Measurements from ENCODE around the gene ZNF445. TPM values are rescaled to one million over a fixed set of nuclear protein-coding genes. Genes with fewer than 3 reads are reported as not detected.

The ZNF445 gene
- total and polyA plus RNA-seq, 8 donors: 1.6 to 17.1 (median 4.8) TPM

DNA sequence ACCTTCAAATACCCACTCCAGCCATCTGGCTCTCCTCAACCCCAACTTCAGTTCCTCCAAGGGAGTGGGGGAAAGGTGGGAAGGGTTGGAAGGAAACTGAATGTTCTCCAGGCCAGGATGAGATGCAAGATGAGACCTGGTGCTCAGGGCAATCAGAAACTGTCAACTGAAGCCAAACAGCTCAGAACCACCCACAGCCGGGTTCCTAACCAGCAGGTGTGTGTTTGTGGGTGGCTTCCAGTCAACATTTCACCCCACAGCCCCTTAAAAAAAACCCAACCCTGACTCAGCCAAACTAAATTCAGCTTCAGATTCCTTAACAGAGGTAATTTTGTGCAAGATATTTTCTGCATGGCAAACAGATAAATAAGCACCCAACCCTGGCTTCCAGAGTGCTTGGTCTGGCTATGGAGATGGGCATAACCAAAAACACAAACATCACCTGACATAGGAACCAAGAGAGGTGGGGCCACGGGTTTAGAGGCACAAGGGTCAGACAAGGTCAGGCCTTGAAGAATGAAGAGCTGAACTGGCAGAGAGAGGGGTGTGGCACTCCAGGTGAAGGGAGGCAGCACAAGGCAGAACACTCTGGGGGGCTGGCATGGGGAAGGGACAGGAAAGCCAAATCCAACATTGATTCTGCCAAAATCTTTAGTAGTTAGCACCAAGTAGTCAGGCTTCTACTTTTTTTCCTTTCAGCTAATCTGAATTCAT, 34.7 kb downstream of the ZNF445 start:
- no peak for TF ChIP-seq POLR2AphosphoS5 (IDR thresholded peaks at IDR 0.05)
- TF ChIP-seq POLR2A (IDR thresholded peaks at IDR 0.05): no peak
- TF ChIP-seq EP300 (IDR thresholded peaks at IDR 0.05): no peak
- TF ChIP-seq, protein P1, sequence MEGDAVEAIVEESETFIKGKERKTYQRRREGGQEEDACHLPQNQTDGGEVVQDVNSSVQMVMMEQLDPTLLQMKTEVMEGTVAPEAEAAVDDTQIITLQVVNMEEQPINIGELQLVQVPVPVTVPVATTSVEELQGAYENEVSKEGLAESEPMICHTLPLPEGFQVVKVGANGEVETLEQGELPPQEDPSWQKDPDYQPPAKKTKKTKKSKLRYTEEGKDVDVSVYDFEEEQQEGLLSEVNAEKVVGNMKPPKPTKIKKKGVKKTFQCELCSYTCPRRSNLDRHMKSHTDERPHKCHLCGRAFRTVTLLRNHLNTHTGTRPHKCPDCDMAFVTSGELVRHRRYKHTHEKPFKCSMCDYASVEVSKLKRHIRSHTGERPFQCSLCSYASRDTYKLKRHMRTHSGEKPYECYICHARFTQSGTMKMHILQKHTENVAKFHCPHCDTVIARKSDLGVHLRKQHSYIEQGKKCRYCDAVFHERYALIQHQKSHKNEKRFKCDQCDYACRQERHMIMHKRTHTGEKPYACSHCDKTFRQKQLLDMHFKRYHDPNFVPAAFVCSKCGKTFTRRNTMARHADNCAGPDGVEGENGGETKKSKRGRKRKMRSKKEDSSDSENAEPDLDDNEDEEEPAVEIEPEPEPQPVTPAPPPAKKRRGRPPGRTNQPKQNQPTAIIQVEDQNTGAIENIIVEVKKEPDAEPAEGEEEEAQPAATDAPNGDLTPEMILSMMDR (IDR thresholded peaks at IDR 0.05): no peak

DNA sequence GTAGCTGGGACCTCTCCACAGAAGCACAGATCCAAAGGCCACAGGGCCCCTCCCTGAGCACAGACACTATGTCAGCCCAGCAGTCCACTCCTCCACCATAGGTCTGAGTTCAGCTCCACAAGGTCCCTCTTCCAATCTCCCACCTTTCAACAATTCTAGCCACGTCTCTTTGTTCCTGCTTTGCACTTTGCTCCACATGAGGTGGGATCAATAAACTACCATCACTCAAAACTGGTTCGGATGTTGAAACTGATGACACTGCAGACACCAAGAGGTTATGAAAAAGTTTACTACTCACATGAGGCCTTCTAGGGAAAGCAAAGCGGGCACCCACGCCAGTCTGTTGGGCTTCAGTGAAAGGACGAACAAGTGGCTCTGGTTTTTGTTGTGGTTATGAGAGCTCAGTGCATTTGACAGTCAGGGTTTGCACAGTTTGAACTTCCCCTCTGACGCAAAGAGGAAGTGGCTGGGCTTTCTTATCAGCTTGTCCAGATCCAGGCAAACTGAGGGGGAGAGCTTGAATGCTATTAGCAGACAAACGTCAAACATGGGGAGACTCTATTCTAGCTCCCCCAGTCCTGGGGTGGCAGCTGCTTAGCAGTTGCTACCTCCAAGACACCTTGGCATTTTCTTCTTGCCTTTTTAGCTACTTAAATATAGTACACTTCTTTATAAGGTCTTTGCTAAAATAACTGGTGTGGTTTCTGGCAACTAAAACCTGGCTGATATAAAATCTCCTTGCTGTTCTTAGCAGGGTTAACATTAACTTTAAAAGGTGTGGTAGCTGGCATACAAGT, 37.8 kb downstream of the ZNF445 start:
- H3K9me3 ChIP-seq: no peaks in the 10 kb centered on the region
- peak; percentile 48 for TF ChIP-seq EP300 (IDR thresholded peaks at IDR 0.05)
- peak; percentile 81 to 91 (median 83) for TF ChIP-seq POLR2AphosphoS5 (IDR thresholded peaks at IDR 0.05)
- TF ChIP-seq, protein P1 (IDR thresholded peaks at IDR 0.05): no peak

More for the DNA sequence above, 34.7 kb downstream of the ZNF445 start:
- no peak for DNase-seq
- H3K27ac ChIP-seq: peak overlapping the region in 3 of 5 donors; percentile 90 to 94 (median 90)
- H3K4me1 ChIP-seq: peaks cover 19 to 40% (median 26%) of the 10 kb centered on the region in 4 donors
- H3K9me3 ChIP-seq: peaks cover 0 to 10% (median 0%) of the 10 kb centered on the region in 4 donors
- H3K4me3 ChIP-seq: no peak overlapping the region
- H3K36me3 ChIP-seq: peaks cover 9 to 54% (median 50%) of the 10 kb centered on the region in 4 donors
- 46 to 64% (median 56%) methylated on average over 2 of the region's 2 CpGs for WGBS, 5 donors
- no peaks in the 10 kb centered on the region for H3K27me3 ChIP-seq
- intact Hi-C loops (cut with DNase I; ENCODE audit: low total_unique reads): no loop called here

GRCh38 chr3:44437800-44438199, 39.7 kb downstream of the ZNF445 start:
- Histone ChIP-seq H3K9me3 (no peaks in the 10 kb centered on the region), H3K27ac (peak overlapping the region in 1 of 5 donors; percentile 90), H3K27me3 (no peaks in the 10 kb centered on the region), H3K4me3 (peak overlapping the region in 1 of 4 donors; percentile 10), H3K4me1 (peaks cover 19 to 54% (median 26%) of the 10 kb centered on the region in 4 donors), H3K36me3 (peaks cover 0 to 11% (median 4%) of the 10 kb centered on the region in 4 donors)
- TF ChIP-seq POLR2A (IDR thresholded peaks at IDR 0.05): no peak
- intact Hi-C loops (cut with DNase I; ENCODE audit: low total_unique reads): no loop called here
- WGBS, 5 donors: 91 to 98% (median 96%) methylated on average over 7 of the region's 7 CpGs
- DNase-seq: no peak

More for the DNA sequence above, 37.8 kb downstream of the ZNF445 start:
- H3K4me3 ChIP-seq: peak overlapping the region; percentile 18 to 30 (median 21)
- intact Hi-C loops (cut with DNase I; ENCODE audit: low total_unique reads): no loop called here
- peaks cover 19 to 54% (median 26%) of the 10 kb centered on the region in 4 donors for H3K4me1 ChIP-seq
- H3K27me3 ChIP-seq: no peaks in the 10 kb centered on the region
- H3K27ac ChIP-seq: peak overlapping the region; percentile 88 to 94 (median 90)
- 6 to 16% (median 14%) methylated on average over 7 of the region's 7 CpGs for WGBS, 5 donors
- peak; percentile 72 to 94 for DNase-seq
- H3K36me3 ChIP-seq: peaks cover 0 to 24% (median 19%) of the 10 kb centered on the region in 4 donors

GRCh38 chr3:44436181-44436580, 41.3 kb downstream of the ZNF445 start:
- H3K9me3 ChIP-seq: no peaks in the 10 kb centered on the region
- H3K4me1 ChIP-seq: peaks cover 17 to 46% (median 22%) of the 10 kb centered on the region in 4 donors
- no peak for DNase-seq
- intact Hi-C loops (cut with DNase I; ENCODE audit: low total_unique reads): no loop called here
- H3K27ac ChIP-seq: no peak overlapping the region
- no peaks in the 10 kb centered on the region for H3K27me3 ChIP-seq
- TF ChIP-seq POLR2AphosphoS5 (IDR thresholded peaks at IDR 0.05) (no peak), POLR2A (IDR thresholded peaks at IDR 0.05) (no peak), EP300 (IDR thresholded peaks at IDR 0.05) (no peak)
- TF ChIP-seq, protein P1 (IDR thresholded peaks at IDR 0.05): no peak
- WGBS, 5 donors: 57 to 100% (median 86%) methylated on average over 1 of the region's 1 CpG
- H3K4me3 ChIP-seq: no peak overlapping the region
- no peaks in the 10 kb centered on the region for H3K36me3 ChIP-seq
